Brain microvascular endothelial cell (primary cell): Measurements from ENCODE around the gene TMCC1.
"Not testable (repeated sequence)": the region's sequence is repeated elsewhere in the genome, so short reads cannot be mapped to it uniquely, and the experiment has no call there.

Experiments used
- DNase-seq: peaks from one replicate; pipeline ENCODE4 v3.0.0-alpha.2; 2020
- H3K27ac ChIP-seq: fragments of 250-450 bp; sonication (Bioruptor Pico); 2 replicates; pipeline ENCODE4 v1.5.1; 2020; ENCODE audit warnings: mild to moderate bottlenecking, moderate library complexity
- H3K27me3 ChIP-seq: fragments of 250-450 bp; sonication (Bioruptor Pico); replicated peaks from 2 replicates; pipeline ENCODE4 v1.5.1; 2020; ENCODE audit warnings: mild to moderate bottlenecking
- H3K36me3 ChIP-seq: fragments of 250-450 bp; sonication (Bioruptor Pico); replicated peaks from 2 replicates; pipeline ENCODE4 v1.5.1; 2020; ENCODE audit warnings: mild to moderate bottlenecking
- H3K4me3 ChIP-seq: 2 replicates; pipeline ENCODE4 v1.5.1; 2011; ENCODE audit warnings: low read depth, mild to moderate bottlenecking, control low read depth, low read length, moderate library complexity
- in situ Hi-C: cut with HindIII; loops from 2 replicates; pipeline ENCODE4 v1.10.0; 2017; ENCODE audit warnings: low sequenced_read_pairs, low pct_ligation_motif_present
- TF ChIP-seq, protein P1 (sequence below): IDR thresholded peaks from 2 replicates; pipeline ENCODE4 v1.5.1; 2011; ENCODE audit warnings: low read depth, mild to moderate bottlenecking, moderate library complexity, low read length, control low read depth, inconsistent platforms; ENCODE audit errors: missing control alignments

Gene TMCC1

DNA sequence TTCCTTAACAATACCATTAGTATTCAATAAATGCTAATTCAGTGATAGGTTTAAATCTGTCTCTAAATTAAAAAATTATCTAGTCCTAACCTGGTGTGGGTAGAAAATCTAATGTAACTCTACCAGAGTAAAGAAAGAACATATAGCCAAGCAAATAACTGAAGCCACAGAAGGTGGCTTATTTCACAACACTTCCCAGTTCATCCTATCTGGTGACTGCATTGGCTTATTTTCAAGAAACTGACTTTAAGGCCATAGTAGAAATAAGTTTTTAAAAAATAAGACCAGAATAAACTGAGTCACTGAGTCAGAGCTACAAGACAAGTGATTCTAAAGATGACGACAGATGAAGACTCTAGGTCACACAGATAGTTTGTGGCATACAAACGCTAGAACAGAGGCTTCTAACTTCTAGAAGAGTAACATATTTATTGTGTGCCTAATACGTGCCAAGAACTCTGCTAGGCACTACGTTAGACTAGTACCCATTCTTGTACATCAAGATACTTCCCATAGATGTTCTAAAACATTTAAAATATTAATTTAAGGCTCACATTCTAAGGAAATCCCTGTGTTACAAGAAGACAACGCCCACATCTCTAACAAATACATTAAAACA is 25.9 kb downstream of the TMCC1 start:
- no peak overlapping the region for H3K27ac ChIP-seq
- no peaks in the 10 kb centered on the region for H3K27me3 ChIP-seq
- TF ChIP-seq, protein P1, sequence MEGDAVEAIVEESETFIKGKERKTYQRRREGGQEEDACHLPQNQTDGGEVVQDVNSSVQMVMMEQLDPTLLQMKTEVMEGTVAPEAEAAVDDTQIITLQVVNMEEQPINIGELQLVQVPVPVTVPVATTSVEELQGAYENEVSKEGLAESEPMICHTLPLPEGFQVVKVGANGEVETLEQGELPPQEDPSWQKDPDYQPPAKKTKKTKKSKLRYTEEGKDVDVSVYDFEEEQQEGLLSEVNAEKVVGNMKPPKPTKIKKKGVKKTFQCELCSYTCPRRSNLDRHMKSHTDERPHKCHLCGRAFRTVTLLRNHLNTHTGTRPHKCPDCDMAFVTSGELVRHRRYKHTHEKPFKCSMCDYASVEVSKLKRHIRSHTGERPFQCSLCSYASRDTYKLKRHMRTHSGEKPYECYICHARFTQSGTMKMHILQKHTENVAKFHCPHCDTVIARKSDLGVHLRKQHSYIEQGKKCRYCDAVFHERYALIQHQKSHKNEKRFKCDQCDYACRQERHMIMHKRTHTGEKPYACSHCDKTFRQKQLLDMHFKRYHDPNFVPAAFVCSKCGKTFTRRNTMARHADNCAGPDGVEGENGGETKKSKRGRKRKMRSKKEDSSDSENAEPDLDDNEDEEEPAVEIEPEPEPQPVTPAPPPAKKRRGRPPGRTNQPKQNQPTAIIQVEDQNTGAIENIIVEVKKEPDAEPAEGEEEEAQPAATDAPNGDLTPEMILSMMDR = no peak
- no peaks in the 10 kb centered on the region for H3K36me3 ChIP-seq
- no peak for DNase-seq
- no peak overlapping the region for H3K4me3 ChIP-seq
- in situ Hi-C loops = no loop called here

DNA sequence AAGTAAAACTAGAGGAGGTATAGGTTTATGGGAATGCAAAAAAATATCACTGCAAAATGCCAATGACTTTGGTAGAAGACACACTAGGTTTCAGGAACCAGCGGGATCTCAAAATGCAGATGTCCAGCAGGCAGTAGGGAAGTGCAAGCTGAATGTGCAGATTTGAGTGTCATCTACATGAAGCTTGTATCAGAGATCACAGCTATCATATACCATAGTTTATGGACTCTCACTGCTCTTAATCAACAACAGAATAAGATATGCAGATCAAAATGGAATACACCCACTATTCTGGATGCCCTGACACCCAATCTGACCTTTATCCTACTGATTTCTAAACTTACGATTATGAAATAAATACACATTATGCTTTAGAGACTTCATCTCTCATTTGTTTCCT is 27.7 kb downstream of the TMCC1 start:
- no peaks in the 10 kb centered on the region for H3K27me3 ChIP-seq
- no peak overlapping the region for H3K4me3 ChIP-seq
- DNase-seq = no peak
- TF ChIP-seq, protein P1 = no peak
- H3K36me3 ChIP-seq = no peaks in the 10 kb centered on the region
- H3K27ac ChIP-seq = no peak overlapping the region
- in situ Hi-C loops = no loop called here

DNA sequence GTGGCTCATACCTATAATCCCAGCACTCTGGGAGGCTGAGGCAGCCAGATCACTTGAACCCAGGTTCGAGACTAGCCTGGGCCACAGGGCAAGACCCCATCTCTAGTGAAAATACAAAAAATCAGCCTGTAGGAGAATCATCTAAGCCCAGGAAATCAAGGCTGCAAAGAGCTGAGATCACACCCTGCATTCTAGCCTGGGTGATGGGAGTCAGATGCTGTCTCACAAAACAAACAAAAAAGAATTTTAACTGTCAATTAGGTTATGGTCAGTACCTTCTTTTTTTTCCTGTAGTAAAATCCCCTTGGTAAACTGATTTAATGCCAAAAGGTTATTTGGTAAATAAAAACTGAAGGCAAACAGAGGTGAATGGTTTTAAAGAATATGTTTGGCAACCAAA is 29.0 kb downstream of the TMCC1 start:
- H3K4me3 ChIP-seq = no peak overlapping the region
- H3K27ac ChIP-seq = no peak overlapping the region
- in situ Hi-C loops = no loop called here
- TF ChIP-seq, protein P1 = no peak
- no peak for DNase-seq
- H3K27me3 ChIP-seq = no peaks in the 10 kb centered on the region
- H3K36me3 ChIP-seq = no peaks in the 10 kb centered on the region

DNA sequence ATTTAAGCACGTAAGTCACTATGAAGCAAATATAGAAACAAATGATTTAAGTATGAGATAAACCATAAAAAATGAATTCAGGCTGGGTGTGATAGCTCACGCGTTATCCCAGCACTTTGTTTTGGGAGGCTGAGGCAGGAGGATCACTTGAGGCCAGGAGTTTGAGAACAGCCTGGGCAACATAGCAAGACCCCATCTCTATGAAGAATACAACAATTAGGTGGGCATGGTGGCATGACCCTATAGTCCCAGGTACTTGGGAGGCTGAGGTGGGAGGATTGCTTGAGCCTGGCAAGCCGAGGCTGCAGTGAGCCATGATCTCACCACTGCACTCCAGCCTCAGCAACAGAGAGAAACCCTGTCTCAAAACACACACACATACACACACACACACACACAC is 34.2 kb downstream of the TMCC1 start:
- Histone ChIP-seq H3K4me3 (no peak overlapping the region), H3K27me3 (no peaks in the 10 kb centered on the region), H3K27ac (no peak overlapping the region), H3K36me3 (no peaks in the 10 kb centered on the region)
- in situ Hi-C loops = no loop called here
- DNase-seq = no peak
- TF ChIP-seq, protein P1 = no peak

DNA sequence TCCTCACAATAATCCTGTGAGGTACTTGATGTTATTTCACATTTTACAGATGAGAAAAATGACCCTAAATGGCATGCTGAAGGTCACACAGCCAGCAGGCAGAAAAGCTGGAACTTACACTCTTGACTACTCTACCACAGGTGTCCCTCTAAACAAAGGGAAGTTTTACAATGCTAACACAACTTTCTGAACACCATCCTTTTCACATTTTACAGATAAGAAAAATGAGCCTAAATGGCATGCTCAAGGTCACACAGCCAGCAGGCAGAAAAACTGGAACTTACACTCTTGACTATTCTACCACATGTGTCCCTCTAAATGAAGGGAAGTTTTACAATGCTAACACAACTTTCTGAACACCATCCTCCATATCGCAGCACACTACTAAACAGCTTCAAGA is 35.6 kb downstream of the TMCC1 start:
- no peak overlapping the region for H3K27ac ChIP-seq

DNA sequence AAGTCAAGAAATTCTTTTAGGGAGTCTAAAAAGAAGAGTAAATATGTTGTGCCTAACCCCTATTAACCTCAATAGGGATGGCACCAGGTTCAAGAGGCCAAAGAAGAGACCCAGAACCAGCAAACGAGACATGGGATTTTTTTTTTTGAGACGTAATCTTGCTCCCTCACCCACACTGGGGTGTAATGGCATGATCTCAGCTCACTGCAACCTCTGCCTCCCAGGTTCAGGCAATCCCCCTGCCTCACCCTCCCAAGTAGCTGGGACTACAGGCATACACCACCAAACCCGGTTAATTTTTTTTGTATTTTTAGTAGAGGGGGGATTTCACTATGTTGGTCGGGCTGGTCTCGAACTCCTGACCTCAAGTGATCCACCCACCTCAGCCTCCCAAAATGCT is 36.7 kb downstream of the TMCC1 start:
- H3K27me3 ChIP-seq, DNase-seq, H3K27ac ChIP-seq, H3K4me3 ChIP-seq, H3K36me3 ChIP-seq, in situ Hi-C loops: not testable (repeated sequence)

More for the DNA sequence above, 35.6 kb downstream of the TMCC1 start:
- no peak for DNase-seq
- TF ChIP-seq, protein P1 = no peak
- H3K27me3 ChIP-seq = no peaks in the 10 kb centered on the region
- in situ Hi-C loops = no loop called here
- no peaks in the 10 kb centered on the region for H3K36me3 ChIP-seq
- H3K4me3 ChIP-seq = no peak overlapping the region
